Measurements from ENCODE around the gene HOXA13.

HOXA13 gene

DNA sequence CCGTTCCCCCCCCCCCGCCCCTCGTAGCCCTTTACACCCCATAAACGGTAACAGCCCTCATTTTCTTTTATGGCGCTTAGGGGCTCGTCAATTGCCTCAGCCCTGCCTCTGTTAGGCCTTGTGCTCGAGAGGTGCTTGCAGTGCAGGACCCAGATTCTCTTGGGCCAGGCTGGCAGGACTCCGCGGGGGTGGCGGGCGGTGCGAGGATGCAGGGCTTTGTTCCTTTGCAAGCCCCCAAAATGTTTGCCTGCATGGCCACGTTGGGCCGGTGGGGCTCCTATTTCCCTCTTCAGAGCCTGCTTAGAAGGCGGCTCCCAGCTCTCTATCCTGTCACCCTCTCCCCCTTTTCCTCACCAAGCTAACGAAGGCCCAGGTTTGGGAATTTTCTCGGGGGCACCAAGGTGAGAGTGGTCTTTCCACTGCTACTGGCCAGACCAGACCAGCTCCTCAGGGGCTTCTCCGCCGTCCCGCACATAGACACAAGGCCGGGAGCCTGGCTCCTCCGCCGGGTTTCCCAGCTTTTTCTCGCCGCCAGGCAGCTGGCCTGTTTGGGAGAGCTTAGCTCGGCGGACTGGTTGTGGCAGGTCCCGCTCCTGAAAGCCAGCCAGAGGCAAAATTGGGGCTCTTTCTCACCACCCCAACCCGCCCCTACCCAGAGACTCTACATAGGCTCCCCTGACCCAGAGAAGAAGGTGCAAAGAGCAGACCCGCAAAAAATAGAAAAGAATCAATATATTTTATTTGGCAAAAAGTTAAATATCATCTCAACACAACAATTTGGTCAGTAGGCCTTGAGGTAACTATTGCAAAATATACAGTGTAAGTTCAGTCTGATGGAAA is 38.0 kb downstream of the HOXA13 start (continued):
- TF ChIP-seq, protein P1, sequence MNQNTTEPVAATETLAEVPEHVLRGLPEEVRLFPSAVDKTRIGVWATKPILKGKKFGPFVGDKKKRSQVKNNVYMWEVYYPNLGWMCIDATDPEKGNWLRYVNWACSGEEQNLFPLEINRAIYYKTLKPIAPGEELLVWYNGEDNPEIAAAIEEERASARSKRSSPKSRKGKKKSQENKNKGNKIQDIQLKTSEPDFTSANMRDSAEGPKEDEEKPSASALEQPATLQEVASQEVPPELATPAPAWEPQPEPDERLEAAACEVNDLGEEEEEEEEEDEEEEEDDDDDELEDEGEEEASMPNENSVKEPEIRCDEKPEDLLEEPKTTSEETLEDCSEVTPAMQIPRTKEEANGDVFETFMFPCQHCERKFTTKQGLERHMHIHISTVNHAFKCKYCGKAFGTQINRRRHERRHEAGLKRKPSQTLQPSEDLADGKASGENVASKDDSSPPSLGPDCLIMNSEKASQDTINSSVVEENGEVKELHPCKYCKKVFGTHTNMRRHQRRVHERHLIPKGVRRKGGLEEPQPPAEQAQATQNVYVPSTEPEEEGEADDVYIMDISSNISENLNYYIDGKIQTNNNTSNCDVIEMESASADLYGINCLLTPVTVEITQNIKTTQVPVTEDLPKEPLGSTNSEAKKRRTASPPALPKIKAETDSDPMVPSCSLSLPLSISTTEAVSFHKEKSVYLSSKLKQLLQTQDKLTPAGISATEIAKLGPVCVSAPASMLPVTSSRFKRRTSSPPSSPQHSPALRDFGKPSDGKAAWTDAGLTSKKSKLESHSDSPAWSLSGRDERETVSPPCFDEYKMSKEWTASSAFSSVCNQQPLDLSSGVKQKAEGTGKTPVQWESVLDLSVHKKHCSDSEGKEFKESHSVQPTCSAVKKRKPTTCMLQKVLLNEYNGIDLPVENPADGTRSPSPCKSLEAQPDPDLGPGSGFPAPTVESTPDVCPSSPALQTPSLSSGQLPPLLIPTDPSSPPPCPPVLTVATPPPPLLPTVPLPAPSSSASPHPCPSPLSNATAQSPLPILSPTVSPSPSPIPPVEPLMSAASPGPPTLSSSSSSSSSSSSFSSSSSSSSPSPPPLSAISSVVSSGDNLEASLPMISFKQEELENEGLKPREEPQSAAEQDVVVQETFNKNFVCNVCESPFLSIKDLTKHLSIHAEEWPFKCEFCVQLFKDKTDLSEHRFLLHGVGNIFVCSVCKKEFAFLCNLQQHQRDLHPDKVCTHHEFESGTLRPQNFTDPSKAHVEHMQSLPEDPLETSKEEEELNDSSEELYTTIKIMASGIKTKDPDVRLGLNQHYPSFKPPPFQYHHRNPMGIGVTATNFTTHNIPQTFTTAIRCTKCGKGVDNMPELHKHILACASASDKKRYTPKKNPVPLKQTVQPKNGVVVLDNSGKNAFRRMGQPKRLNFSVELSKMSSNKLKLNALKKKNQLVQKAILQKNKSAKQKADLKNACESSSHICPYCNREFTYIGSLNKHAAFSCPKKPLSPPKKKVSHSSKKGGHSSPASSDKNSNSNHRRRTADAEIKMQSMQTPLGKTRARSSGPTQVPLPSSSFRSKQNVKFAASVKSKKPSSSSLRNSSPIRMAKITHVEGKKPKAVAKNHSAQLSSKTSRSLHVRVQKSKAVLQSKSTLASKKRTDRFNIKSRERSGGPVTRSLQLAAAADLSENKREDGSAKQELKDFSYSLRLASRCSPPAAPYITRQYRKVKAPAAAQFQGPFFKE (tag by site-specific recombination; IDR thresholded peaks at IDR 0.05; ENCODE audit: borderline replicate concordance), result no peak

- Histone ChIP-seq H3K36me3 (ENCODE audit: control insufficient read depth in 2 of 2, insufficient read depth in 1 of 2, low read length in 2 of 2) (peaks cover 18 to 25% of the 10 kb centered on the region in 2 experiments), H3K4me3 (ENCODE audit: low read depth, low read length) (peak overlapping the region; percentile 39), H3K27ac (ENCODE audit: extremely low read depth, low read depth, low read length) (peak overlapping the region; percentile 100), H3K9me3 (ENCODE audit: control insufficient read depth, insufficient read depth, low read depth, low read length) (no peaks in the 10 kb centered on the region), H3K4me1 (ENCODE audit: control insufficient read depth, insufficient read depth, low read length) (peaks cover 12% of the 10 kb centered on the region)
- ChIA-PET POLR2A (interaction anchor here (0.9 to 4.1 kb wide), 19 partner anchors 9 to 1305 kb away, joined by 3 to 42 read pairs (median 6); partner anchors contain the start of genes HOXA11, HOXA3, HOXA4 and HOXA5), CTCF (interaction anchor here (0.5 to 3.7 kb wide), 26 partner anchors 9 to 1765 kb away, joined by 3 to 50 read pairs (median 4); partner anchors contain the start of genes HOXA5 and HOXA6)
- TF ChIP-seq EGR2 (tag by site-specific recombination; IDR thresholded peaks at IDR 0.05; ENCODE audit: low read depth) (peak; percentile 57; the same call in 1 of the 2 replicates), GLIS2 (tag by site-specific recombination; IDR thresholded peaks at IDR 0.05) (no peak), ZNF837 (tag by site-specific recombination; IDR thresholded peaks at IDR 0.05) (no peak), BCL11A (tag by site-specific recombination; IDR thresholded peaks at IDR 0.05; ENCODE audit: low read depth) (peak; percentile 83), ZSCAN16 (tag by site-specific recombination; IDR thresholded peaks at IDR 0.05) (no peak), PRDM6 (tag by site-specific recombination; IDR thresholded peaks at IDR 0.05) (peak; percentile 29; the same call in 1 of the 2 replicates), ZNF600 (tag by site-specific recombination; IDR thresholded peaks at IDR 0.05) (peak; percentile 81), KLF9 (tag by site-specific recombination; IDR thresholded peaks at IDR 0.05; ENCODE audit: low read depth) (peak; percentile 60), ZNF148 (tag by site-specific recombination; IDR thresholded peaks at IDR 0.05; ENCODE audit: borderline replicate concordance) (no peak), ZNF404 (tag by site-specific recombination; IDR thresholded peaks at IDR 0.05) (no peak), ZNF423 (tag by site-specific recombination; IDR thresholded peaks at IDR 0.05) (peak; percentile 57; the same call in 1 of the 2 replicates), ZNF830 (tag by site-specific recombination; IDR thresholded peaks at IDR 0.05; ENCODE audit: low read depth) (no peak)
- TF ChIP-seq, protein P2, sequence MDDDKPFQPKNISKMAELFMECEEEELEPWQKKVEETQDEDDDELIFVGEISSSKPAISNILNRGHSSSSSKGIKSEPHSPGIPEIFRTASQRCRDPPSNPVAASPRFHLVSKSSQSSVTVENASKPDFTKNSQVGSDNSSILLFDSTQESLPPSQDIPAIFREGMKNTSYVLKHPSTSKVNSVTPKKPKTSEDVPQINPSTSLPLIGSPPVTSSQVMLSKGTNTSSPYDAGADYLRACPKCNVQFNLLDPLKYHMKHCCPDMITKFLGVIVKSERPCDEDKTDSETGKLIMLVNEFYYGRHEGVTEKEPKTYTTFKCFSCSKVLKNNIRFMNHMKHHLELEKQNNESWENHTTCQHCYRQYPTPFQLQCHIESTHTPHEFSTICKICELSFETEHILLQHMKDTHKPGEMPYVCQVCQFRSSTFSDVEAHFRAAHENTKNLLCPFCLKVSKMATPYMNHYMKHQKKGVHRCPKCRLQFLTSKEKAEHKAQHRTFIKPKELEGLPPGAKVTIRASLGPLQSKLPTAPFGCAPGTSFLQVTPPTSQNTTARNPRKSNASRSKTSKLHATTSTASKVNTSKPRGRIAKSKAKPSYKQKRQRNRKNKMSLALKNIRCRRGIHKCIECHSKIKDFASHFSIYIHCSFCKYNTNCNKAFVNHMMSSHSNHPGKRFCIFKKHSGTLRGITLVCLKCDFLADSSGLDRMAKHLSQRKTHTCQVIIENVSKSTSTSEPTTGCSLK (tag by site-specific recombination; IDR thresholded peaks at IDR 0.05), result no peak
- TF ChIP-seq, protein P3, sequence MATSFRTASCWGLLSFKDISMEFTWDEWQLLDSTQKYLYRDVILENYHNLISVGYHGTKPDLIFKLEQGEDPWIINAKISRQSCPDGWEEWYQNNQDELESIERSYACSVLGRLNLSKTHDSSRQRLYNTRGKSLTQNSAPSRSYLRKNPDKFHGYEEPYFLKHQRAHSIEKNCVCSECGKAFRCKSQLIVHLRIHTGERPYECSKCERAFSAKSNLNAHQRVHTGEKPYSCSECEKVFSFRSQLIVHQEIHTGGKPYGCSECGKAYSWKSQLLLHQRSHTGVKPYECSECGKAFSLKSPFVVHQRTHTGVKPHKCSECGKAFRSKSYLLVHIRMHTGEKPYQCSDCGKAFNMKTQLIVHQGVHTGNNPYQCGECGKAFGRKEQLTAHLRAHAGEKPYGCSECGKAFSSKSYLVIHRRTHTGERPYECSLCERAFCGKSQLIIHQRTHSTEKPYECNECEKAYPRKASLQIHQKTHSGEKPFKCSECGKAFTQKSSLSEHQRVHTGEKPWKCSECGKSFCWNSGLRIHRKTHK (tag by site-specific recombination; IDR thresholded peaks at IDR 0.05), result no peak
- TF ChIP-seq, protein P4, sequence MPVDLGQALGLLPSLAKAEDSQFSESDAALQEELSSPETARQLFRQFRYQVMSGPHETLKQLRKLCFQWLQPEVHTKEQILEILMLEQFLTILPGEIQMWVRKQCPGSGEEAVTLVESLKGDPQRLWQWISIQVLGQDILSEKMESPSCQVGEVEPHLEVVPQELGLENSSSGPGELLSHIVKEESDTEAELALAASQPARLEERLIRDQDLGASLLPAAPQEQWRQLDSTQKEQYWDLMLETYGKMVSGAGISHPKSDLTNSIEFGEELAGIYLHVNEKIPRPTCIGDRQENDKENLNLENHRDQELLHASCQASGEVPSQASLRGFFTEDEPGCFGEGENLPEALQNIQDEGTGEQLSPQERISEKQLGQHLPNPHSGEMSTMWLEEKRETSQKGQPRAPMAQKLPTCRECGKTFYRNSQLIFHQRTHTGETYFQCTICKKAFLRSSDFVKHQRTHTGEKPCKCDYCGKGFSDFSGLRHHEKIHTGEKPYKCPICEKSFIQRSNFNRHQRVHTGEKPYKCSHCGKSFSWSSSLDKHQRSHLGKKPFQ (tag by site-specific recombination; IDR thresholded peaks at IDR 0.05), result no peak
Observed at GRCh38 chr7:27161214-27161720, 38.6 kb downstream of the HOXA13 start.
